Spleen (tissue), 7 donors: ENCODE data around the gene ABLIM3.

ENCODE experiments used
- POLR2A ChIP-seq, 3 donors: fragments of 450-650 bp; IDR thresholded peaks; one replicate each; pipeline ENCODE4 v1.5.1; 2017; ENCODE audit warnings: antibody characterized with exemption in 3 of 3, mild to moderate bottlenecking in 1 of 3
- TF ChIP-seq, protein P1 (sequence below), 11 experiments: fragments of 200-600 bp in 7 of 11; fragments of 450-650 bp in 4 of 11; sonication (generic) in 4 of 11; IDR thresholded peaks in 8 of 11; conservative IDR thresholded peaks in 3 of 11; 1 replicate in 7 of 11; 2 replicates in 4 of 11; pipeline versions ENCODE4 v1.4.0 to v1.8.0; 2016 to 2021; ENCODE audit warnings: antibody characterized with exemption in 11 of 11, inconsistent platforms in 4 of 11, mild to moderate bottlenecking in 1 of 11
- donor health status: DM: no; HTN: no; CAD: no; lungs with moderate emphysema.
- donor health status: DM: no; HTN: no; CAD: no.
- donor health status: DM: no; HTN: no; CAD: no.

GRCh38 chr5:149271195-149271715 lies 130.0 kb downstream of the ABLIM3 start:
- TF ChIP-seq, protein P1, sequence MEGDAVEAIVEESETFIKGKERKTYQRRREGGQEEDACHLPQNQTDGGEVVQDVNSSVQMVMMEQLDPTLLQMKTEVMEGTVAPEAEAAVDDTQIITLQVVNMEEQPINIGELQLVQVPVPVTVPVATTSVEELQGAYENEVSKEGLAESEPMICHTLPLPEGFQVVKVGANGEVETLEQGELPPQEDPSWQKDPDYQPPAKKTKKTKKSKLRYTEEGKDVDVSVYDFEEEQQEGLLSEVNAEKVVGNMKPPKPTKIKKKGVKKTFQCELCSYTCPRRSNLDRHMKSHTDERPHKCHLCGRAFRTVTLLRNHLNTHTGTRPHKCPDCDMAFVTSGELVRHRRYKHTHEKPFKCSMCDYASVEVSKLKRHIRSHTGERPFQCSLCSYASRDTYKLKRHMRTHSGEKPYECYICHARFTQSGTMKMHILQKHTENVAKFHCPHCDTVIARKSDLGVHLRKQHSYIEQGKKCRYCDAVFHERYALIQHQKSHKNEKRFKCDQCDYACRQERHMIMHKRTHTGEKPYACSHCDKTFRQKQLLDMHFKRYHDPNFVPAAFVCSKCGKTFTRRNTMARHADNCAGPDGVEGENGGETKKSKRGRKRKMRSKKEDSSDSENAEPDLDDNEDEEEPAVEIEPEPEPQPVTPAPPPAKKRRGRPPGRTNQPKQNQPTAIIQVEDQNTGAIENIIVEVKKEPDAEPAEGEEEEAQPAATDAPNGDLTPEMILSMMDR (IDR thresholded peaks at IDR 0.05 in 8 of 11, conservative IDR thresholded peaks at IDR 0.05 in 3 of 11): no peak
- no peak for TF ChIP-seq POLR2A (IDR thresholded peaks at IDR 0.05)
